SW 1271 (cell line): ENCODE results near the gene PPP2R1A.
A peak's percentile ranks its signal among the peaks of the same experiment; 100 is the strongest.
"Not testable (repeated sequence)": the region's sequence is repeated elsewhere in the genome, so short reads cannot be mapped to it uniquely, and the experiment has no call there.

Experiments
- DNase-seq, 2 experiments: peaks; one replicate each; lab custom pipeline; 2025; lab: John Stamatoyannopoulos, UW

The PPP2R1A gene

DNA sequence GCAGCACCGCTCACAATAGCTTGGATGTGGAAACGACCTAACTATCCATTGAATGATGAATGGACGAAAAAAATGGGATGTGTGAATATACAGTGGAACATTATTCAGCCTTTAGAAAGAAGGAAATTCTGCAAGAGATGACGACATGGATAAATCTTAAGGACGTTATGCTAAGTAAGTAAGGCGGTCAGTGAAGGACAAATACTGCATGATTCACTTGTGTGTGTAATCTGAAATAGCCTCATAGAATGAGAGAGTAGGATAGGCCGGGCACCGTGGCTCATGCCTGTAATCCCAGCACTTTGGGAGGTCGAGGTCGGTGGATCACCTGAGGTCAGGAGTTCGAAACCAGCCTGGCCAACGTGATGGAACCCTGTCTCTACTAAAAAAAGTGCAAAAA, 54.2 kb downstream of the PPP2R1A start:
- no peak for DNase-seq

DNA sequence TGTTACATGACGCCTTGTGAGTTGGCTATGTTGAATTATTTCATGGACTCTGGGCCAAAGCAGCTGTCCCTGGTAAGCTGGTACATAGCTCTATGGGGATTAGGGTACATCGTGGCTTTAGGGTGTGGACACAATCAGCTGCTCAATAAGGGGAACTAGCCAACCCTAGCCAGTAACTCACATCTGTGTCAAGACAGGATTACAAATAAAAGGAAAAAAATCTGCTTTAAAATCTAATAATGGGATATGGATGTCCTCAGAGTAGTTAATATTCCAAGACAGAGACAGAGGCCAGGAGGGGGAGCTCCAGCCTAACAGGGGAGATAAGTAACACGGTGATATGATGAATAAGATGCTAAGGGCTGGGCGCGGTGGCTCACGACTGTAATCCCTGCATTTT, 58.4 kb downstream of the PPP2R1A start:
- DNase-seq: no peak

DNA sequence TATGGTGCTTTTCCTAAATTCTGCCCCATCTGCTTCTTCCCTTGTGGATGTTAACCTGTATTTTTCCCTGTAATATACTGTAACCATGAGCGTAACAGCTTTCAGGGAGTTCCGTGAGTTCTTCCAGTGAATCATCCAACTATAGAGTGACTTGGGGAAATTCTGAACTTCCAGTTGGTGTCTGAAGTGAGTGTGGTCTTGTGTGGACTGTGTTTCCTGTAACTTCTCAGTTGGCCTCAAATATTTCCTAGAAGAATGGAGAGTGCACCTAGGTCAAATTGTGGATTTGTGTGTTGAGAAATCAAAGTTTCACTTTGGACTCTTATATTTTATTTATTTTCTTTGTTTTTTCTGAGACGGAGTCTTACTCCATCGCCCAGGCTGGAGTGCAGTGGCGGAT, 68.6 kb downstream of the PPP2R1A start:
- DNase-seq: no peak

DNA sequence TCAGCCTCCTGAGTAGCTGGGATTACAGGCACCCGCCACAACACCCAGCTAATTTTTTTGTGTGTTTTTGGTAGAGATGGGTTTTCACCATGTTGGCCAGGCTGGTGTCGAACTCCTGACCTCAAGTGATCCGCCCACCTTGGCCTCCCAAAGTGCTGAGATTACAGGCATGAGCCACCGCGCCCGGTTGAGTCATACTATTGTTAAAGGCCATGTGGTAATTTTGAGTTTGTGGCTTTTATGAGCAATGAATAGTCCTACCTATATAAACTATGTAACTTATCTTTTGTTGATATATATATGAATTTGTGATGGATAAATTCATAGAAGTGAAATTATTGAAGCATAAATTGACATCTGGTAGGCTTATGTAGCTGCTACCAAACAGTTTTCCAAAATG, 75.7 kb downstream of the PPP2R1A start:
- DNase-seq: not testable (repeated sequence)

DNA sequence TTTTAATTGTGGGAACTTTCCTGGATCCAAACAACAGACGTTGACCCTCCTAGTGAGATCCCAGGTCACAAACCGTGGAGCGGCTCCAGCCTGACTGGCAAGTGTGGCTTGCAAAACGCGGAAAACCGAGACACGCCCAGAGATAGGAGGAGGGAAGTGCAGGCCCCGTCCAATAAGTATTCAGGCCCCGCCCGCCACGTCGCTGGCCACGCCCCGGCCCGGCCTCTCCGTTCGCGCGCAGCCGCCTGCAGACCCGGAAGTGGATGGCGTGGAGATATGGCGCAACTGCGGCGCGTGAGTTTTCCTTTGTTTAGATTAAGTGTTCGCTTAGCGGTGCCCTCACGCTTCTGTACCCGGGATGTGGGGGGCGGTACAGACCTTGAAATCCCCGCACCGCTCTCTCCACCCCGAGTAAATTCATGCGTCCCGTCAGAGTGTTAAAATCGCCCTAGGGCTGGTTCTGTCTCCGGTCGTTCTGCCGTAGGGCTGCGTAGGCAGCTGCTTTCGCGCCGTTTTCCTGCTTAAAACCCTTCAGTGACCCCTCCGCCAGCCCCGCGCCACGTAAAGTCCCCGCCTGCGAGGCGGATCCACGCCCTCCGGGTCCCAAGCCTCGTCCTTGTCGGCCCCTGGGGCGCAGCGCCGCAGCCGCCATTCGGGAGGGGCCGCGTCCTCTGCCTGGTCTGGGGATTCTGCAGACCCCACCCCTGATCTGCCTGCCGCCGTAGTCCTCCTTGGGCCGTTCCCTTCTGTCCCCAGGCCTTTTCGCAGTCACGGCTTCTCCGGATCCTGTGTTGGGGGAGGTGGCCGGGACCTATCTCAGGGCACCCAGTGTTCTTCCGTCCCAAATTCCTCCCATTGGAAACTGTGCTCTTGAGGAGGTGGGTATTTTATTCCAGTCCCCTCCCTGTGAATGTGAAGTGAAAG, 79.7 kb downstream of the PPP2R1A start, which contains the start of gene ZNF766:
TSS of gene ZNF766 (plus strand) at position 250 of the 924 bp plus-strand sequence. CDS start at position 277, 27 bp downstream.
- peak; percentile 65 to 90 for DNase-seq

DNA sequence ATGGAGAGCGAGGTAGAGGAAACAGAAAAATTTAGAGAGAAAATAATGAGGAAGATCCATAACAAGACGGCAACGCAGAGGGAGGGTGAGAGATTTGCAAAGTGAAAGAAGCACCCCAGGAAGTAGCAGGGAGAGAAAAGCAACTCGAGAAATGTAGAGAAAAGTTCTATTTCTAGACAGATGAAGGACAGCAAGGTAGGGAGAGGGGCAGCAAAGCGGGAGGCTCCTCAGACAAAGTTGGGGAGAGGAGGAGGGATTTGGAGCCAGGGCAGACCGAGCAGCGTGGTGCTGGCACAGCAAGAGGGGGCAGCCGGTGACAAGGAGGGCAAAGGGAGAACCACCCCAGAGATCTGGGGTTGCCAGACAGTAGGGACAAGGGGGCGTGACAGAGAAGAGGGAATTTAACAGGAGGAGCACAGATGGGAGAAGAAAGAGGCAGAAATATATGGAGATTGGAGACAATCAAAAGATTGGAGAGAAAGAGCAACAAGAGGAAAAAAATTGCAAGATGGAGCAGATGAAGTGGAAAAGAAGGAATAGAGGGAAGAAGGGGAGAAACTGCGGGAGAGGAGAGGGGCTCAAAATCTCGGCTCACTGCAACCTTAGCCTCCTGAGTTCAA, 80.5 kb downstream of the PPP2R1A start:
- no peak for DNase-seq

DNA sequence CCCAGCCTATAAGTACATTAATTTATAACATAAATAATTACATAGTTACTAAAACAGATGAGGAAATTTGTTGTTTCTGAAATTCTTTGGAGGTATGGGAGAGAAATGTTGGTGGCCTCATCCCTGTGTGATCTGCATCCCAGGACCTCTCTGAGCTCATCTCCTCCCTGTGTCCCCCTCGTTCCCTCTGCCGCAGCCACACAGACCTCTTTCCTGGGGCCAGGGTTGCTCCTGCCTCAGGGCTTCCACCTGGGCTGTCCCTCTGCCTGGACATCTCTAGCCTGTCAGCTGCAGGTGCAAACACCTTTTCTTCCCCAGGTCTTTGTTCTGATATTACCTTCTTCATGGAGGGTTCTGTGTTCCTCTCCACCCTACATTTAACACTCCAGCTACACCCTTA, 83.4 kb downstream of the PPP2R1A start:
- DNase-seq: no peak

DNA sequence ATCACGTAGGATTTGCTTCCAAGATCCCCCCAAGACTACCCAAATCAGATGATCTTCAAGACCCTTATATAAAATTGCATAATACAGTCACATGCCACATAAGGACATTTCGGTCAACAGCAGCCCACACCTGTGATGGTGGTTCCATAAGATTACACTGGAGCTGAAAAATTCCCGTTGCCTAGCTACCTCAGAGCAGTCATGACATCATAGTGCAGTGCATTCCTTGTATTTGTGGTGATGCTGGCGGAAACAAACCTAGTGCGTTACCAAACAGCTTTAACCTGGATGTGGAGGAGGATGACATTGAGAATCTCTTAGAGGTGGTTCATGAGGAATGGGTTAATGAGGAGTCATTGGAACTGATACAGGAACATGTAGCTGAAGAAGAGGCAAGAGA, 84.3 kb downstream of the PPP2R1A start:
- DNase-seq: no peak

DNA sequence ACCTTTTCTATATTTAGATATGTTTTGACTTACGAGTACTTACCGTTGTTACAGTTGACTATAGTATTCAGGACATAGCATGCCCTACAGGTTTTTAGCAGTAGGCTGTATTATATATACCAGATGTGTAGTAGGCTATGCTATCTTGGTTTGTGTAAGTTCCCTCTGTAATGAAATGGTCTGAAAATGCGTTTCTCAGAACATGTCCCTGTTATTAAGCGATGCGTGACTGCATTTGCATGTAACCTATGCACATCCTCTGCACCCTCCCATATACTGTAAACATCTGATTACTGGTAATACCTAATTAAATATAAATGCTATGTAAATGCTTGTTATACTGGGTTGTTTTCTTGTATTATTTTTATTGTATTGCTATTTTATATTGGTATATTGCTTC, 86.1 kb downstream of the PPP2R1A start:
- DNase-seq: no peak

DNA sequence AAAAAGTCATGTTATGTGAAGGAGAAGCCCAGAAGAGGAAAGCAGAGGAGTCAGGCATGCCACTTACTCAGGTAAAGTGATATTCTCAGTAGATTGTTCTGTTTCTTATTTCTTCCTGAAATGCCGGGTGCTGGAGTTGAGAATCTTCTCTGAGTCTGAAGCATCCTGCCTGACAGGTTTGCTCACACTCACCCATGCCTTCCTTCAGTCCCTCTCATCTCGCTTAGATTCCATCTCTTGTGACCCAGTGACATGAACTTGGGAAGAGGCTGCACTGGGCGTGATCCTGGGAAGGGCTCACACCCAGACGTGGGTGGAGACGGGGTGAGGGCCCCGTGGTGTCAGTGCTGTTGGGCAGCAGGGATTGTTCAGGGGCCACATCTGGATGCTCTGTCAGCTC, 87.6 kb downstream of the PPP2R1A start:
- DNase-seq: no peak
